Measurements from ENCODE around the gene MRPS16. TPM values are rescaled to one million over a fixed set of nuclear protein-coding genes. Genes with fewer than 3 reads are reported as not detected.

Gene MRPS16
- total RNA-seq, 4 donors from 2014 or later: 30.3 to 50.3 (median 43.8) TPM

- Histone ChIP-seq H3K4me3 (peak overlapping the region; percentile 73), H3K9me3 (no peaks in the 10 kb centered on the region), H3K4me1 (peaks cover 55% of the 10 kb centered on the region), H3K27ac (peak overlapping the region; percentile 86), H3K36me3 (peaks cover 33% of the 10 kb centered on the region), H3K27me3 (no peaks in the 10 kb centered on the region)
- no peak for DNase-seq (ENCODE audit: low spot score in 2 of 2)
- TF ChIP-seq POLR2AphosphoS5 (IDR thresholded peaks at IDR 0.05) (no peak), CTCF (IDR thresholded peaks at IDR 0.05) (no peak), EP300 (IDR thresholded peaks at IDR 0.05) (no peak), POLR2A (IDR thresholded peaks at IDR 0.05) (no peak)
- WGBS: 39% methylated on average over 4 of the region's 4 CpGs
These were observed 4.8 kb downstream of the MRPS16 start for GRCh38 chr10:73247509-73248258.

- WGBS: 1% methylated on average over 42 of the region's 78 CpGs
- H3K27me3 ChIP-seq: no peaks in the 10 kb centered on the region
- H3K27ac ChIP-seq: peak within 1 kb of the TSS; percentile 86
- no peaks in the 10 kb centered on the region for H3K9me3 ChIP-seq
- H3K4me3 ChIP-seq: peak within 1 kb of the TSS; percentile 73
- TF ChIP-seq POLR2A (IDR thresholded peaks at IDR 0.05) (peak; percentile 59 to 88), POLR2AphosphoS5 (IDR thresholded peaks at IDR 0.05) (peak; percentile 11 to 85 (median 76)), CTCF (IDR thresholded peaks at IDR 0.05) (no peak), EP300 (IDR thresholded peaks at IDR 0.05) (no peak)
- peaks cover 53% of the 10 kb centered on the region for H3K4me1 ChIP-seq
- peaks cover 41% of the 10 kb centered on the region for H3K36me3 ChIP-seq
- peak; percentile 97 for DNase-seq (ENCODE audit: low spot score in 2 of 2)
These were observed 5.6 kb downstream of the MRPS16 start, which contains the start of gene DNAJC9 for GRCh38 chr10:73246646-73247508. Gene DNAJC9, minus strand, starts transcription at chr10:73247255. Its CDS starts 66 bp downstream, at chr10:73247189.

- Histone ChIP-seq H3K4me3 (peak overlapping the region; percentile 73), H3K27ac (peak overlapping the region; percentile 86), H3K36me3 (peaks cover 47% of the 10 kb centered on the region), H3K9me3 (no peaks in the 10 kb centered on the region), H3K27me3 (no peaks in the 10 kb centered on the region), H3K4me1 (peaks cover 47% of the 10 kb centered on the region)
- DNase-seq (ENCODE audit: low spot score in 2 of 2): no peak
- WGBS: 2% methylated on average over 8 of the region's 8 CpGs
- no peak for TF ChIP-seq POLR2A (IDR thresholded peaks at IDR 0.05)
- no peak for TF ChIP-seq EP300 (IDR thresholded peaks at IDR 0.05)
- TF ChIP-seq CTCF (IDR thresholded peaks at IDR 0.05): no peak
- TF ChIP-seq POLR2AphosphoS5 (IDR thresholded peaks at IDR 0.05): no peak
These were observed 6.2 kb downstream of the MRPS16 start for GRCh38 chr10:73246322-73246645.

GRCh38 chr10:73244866-73245477 is 7.5 kb downstream of the MRPS16 start:
- WGBS: 58% methylated on average over 8 of the region's 8 CpGs

More at GRCh38 chr10:73244866-73245477, 7.5 kb downstream of the MRPS16 start:
- Histone ChIP-seq H3K36me3 (peaks cover 59% of the 10 kb centered on the region), H3K4me3 (no peak overlapping the region), H3K27ac (no peak overlapping the region), H3K4me1 (peaks cover 39% of the 10 kb centered on the region), H3K9me3 (no peaks in the 10 kb centered on the region), H3K27me3 (no peaks in the 10 kb centered on the region)
- TF ChIP-seq POLR2A (IDR thresholded peaks at IDR 0.05) (no peak), POLR2AphosphoS5 (IDR thresholded peaks at IDR 0.05) (no peak), CTCF (IDR thresholded peaks at IDR 0.05) (no peak), EP300 (IDR thresholded peaks at IDR 0.05) (no peak)
- DNase-seq (ENCODE audit: low spot score in 2 of 2): no peak

All from suprapubic skin (tissue), 4 donors.